H1 (cell line): ENCODE measurements around the gene ALPI. TPM values are rescaled to one million over a fixed set of nuclear protein-coding genes. Genes with fewer than 3 reads are reported as not detected.

ENCODE experiments used
- CTCF ChIA-PET: fragments of 300-600 bp; sonication (Branson Sonifier 250); formaldehyde crosslinking; loops from one replicate; lab custom pipeline; 2021; ENCODE audit not compliant: partially characterized antibody; lab: Charles Lee
- POLR2A ChIA-PET: fragments of 300-600 bp; sonication (Branson Sonifier 250); formaldehyde crosslinking; loops from one replicate; lab custom pipeline; 2021; ENCODE audit warnings: inconsistent platforms; ENCODE audit not compliant: partially characterized antibody; lab: Charles Lee
- DNase-seq, 2 experiments: peaks; one replicate each; pipeline versions ENCODE4 v3.0.0 to v3.0.0-alpha.2; 2010 to 2022; ENCODE audit warnings: low spot score in 2 of 2, low read depth in 1 of 2, mixed read lengths in 1 of 2
- FAIRE-seq: peaks from 2 replicates; lab custom pipeline; 2011; peaks lifted over from hg19 to GRCh38; lab: Jason Lieb, UNC
- H2AFZ ChIP-seq: 2 replicates; pipeline ENCODE4 v1.8.1; 2012; ENCODE audit warnings: low read length, inconsistent platforms
- H2AK5ac ChIP-seq: 2 replicates; pipeline ENCODE4 v1.6.1; 2013; ENCODE audit warnings: low read depth, low read length
- H2BK120ac ChIP-seq: replicated peaks from 2 replicates; pipeline ENCODE3; 2013; ENCODE audit warnings: low read depth, low read length, inconsistent platforms
- H2BK12ac ChIP-seq: 2 replicates; pipeline ENCODE4 v1.6.1; 2013; ENCODE audit warnings: low read depth, low read length
- H2BK15ac ChIP-seq: 2 replicates; pipeline ENCODE4 v1.6.1; 2013; ENCODE audit warnings: low read length
- H2BK20ac ChIP-seq: 2 replicates; pipeline ENCODE4 v1.6.1; 2013; ENCODE audit warnings: low read length
- H2BK5ac ChIP-seq: 2 replicates; pipeline ENCODE4 v1.6.1; 2013; ENCODE audit warnings: low read depth, low read length
- H3K14ac ChIP-seq: 2 replicates; pipeline ENCODE4 v1.6.1; 2013; ENCODE audit warnings: inconsistent platforms; ENCODE audit not compliant: insufficient read length
- H3K18ac ChIP-seq: 2 replicates; pipeline ENCODE4 v1.6.1; 2013; ENCODE audit warnings: low read length; ENCODE audit errors: extremely low read depth
- H3K23ac ChIP-seq: 2 replicates; pipeline ENCODE4 v1.6.1; 2013; ENCODE audit warnings: inconsistent platforms; ENCODE audit not compliant: insufficient read length
- H3K23me2 ChIP-seq: 2 replicates; pipeline ENCODE4 v1.6.1; 2013; ENCODE audit warnings: low read depth, low read length
- H3K27ac ChIP-seq: 2 replicates; pipeline ENCODE4 v1.6.1; 2011; ENCODE audit warnings: low read depth, low read length, inconsistent platforms
- H3K27me3 ChIP-seq, 4 experiments: replicated peaks in 1 of 4; 1 replicate in 1 of 4; 2 replicates in 3 of 4; pipeline versions ENCODE4 v1.6.1 to v1.8.1; 2011 to 2013; ENCODE audit warnings: low read length in 3 of 4, mild to moderate bottlenecking in 3 of 4, inconsistent platforms in 2 of 4, mixed read lengths in 2 of 4, moderate library complexity in 1 of 4; ENCODE audit not compliant: control insufficient read depth in 3 of 4, insufficient read depth in 3 of 4; ENCODE audit errors: extremely low read depth in 1 of 4
- H3K36me3 ChIP-seq, 4 experiments: 2 replicates each; pipeline versions ENCODE4 v1.6.1 to v1.8.1; 2011 to 2013; ENCODE audit warnings: mild to moderate bottlenecking in 4 of 4, low read length in 3 of 4, moderate library complexity in 2 of 4, control low read depth in 1 of 4, inconsistent platforms in 1 of 4; ENCODE audit not compliant: insufficient read depth in 4 of 4, control insufficient read depth in 2 of 4
- H3K4ac ChIP-seq: replicated peaks from 2 replicates; pipeline ENCODE3; 2013; ENCODE audit warnings: low read length, low read depth, mixed read lengths, inconsistent platforms; ENCODE audit not compliant: insufficient read length
- H3K4me1 ChIP-seq, 4 experiments: replicated peaks in 1 of 4; 1 replicate in 1 of 4; 2 replicates in 3 of 4; pipeline versions ENCODE4 v1.6.1 to v1.8.1; 2011 to 2013; ENCODE audit warnings: low read length in 3 of 4, inconsistent platforms in 2 of 4, mixed read lengths in 1 of 4; ENCODE audit not compliant: insufficient read depth in 4 of 4, control insufficient read depth in 3 of 4
- H3K4me2 ChIP-seq, 2 experiments: 2 replicates each; pipeline versions ENCODE4 v1.6.1 to v1.8.1; 2011 to 2013; ENCODE audit warnings: low read depth in 2 of 2, low read length in 2 of 2, control low read depth in 1 of 2, inconsistent platforms in 1 of 2, mild to moderate bottlenecking in 1 of 2; ENCODE audit not compliant: insufficient read depth in 1 of 2
- H3K4me3 ChIP-seq, 4 experiments: fragments of 200-600, 300-600 bp in 1 of 4; sonication (generic), shearing (Covaris generic), sonication (Bioruptor Twin) in 1 of 4; 2 replicates each; pipeline versions ENCODE4 v1.5.1 to v1.8.1; 2011 to 2016; ENCODE audit warnings: low read length in 4 of 4, low read depth in 3 of 4, control low read depth in 2 of 4, inconsistent platforms in 2 of 4, mild to moderate bottlenecking in 2 of 4, mixed read lengths in 1 of 4, moderate library complexity in 1 of 4; ENCODE audit not compliant: insufficient read depth in 2 of 4; ENCODE audit errors: extremely low read depth in 1 of 4
- H3K56ac ChIP-seq: replicated peaks from 2 replicates; pipeline ENCODE3; 2013; ENCODE audit warnings: low read depth, mild to moderate bottlenecking, mixed read lengths, low read length, inconsistent platforms; ENCODE audit not compliant: insufficient read length
- H3K79me1 ChIP-seq: 2 replicates; pipeline ENCODE4 v1.6.1; 2013; ENCODE audit warnings: low read depth, low read length, control low read depth
- H3K79me2 ChIP-seq, 2 experiments: 2 replicates each; pipeline versions ENCODE4 v1.6.1 to v1.8.1; 2012 to 2013; ENCODE audit warnings: low read length in 2 of 2, mild to moderate bottlenecking in 2 of 2, inconsistent platforms in 1 of 2; ENCODE audit not compliant: insufficient read depth in 2 of 2, control insufficient read depth in 1 of 2
- H3K9ac ChIP-seq, 4 experiments: replicated peaks in 1 of 4; 1 replicate in 1 of 4; 2 replicates in 3 of 4; pipeline versions ENCODE4 v1.6.1 to v1.8.1; 2011 to 2013; ENCODE audit warnings: low read depth in 3 of 4, low read length in 3 of 4, control low read depth in 2 of 4, mild to moderate bottlenecking in 2 of 4, moderate library complexity in 2 of 4, inconsistent platforms in 1 of 4; ENCODE audit errors: extremely low read depth in 1 of 4
- H3K9me3 ChIP-seq, 2 experiments: 2 replicates each; pipeline versions ENCODE4 v1.6.1 to v1.8.1; 2012 to 2013; ENCODE audit warnings: mild to moderate bottlenecking in 2 of 2, moderate library complexity in 2 of 2, control low read depth in 1 of 2, inconsistent platforms in 1 of 2, low read depth in 1 of 2, low read length in 1 of 2, mixed read lengths in 1 of 2; ENCODE audit not compliant: insufficient read depth in 2 of 2
- H4K20me1 ChIP-seq, 2 experiments: replicated peaks in 1 of 2; 2 replicates each; pipeline versions ENCODE3 to v1.8.1; 2011 to 2013; ENCODE audit warnings: inconsistent platforms in 2 of 2, low read length in 2 of 2, mild to moderate bottlenecking in 1 of 2; ENCODE audit not compliant: insufficient read depth in 2 of 2, control insufficient read depth in 1 of 2
- H4K5ac ChIP-seq: 2 replicates; pipeline ENCODE4 v1.6.1; 2013; ENCODE audit warnings: low read length, low read depth, mixed read lengths, inconsistent platforms; ENCODE audit not compliant: insufficient read length
- H4K8ac ChIP-seq: 2 replicates; pipeline ENCODE4 v1.8.0; 2013; ENCODE audit warnings: mild to moderate bottlenecking, moderate library complexity, low read length, inconsistent platforms; ENCODE audit not compliant: insufficient read depth; ENCODE audit errors: extremely low read depth
- H4K91ac ChIP-seq: replicated peaks from 2 replicates; pipeline ENCODE3; 2013; ENCODE audit warnings: low read length, mixed read lengths, inconsistent platforms; ENCODE audit not compliant: insufficient read length
- EZH2 ChIP-seq: fragments of 200-600 bp; sonication (generic); IDR thresholded peaks from 2 replicates; pipeline ENCODE4 v1.7.1; 2012; ENCODE audit warnings: low read depth, mild to moderate bottlenecking, moderate library complexity, low read length, inconsistent platforms; ENCODE audit not compliant: severe bottlenecking
- KDM4A ChIP-seq: IDR thresholded peaks from one replicate; pipeline ENCODE4 v1.7.1; 2012; ENCODE audit warnings: low read depth, mild to moderate bottlenecking, moderate library complexity, low read length, inconsistent platforms; ENCODE audit not compliant: severe bottlenecking
- RBBP5 ChIP-seq: IDR thresholded peaks from 2 replicates; pipeline ENCODE4 v1.7.1; 2012; ENCODE audit warnings: low read depth, mild to moderate bottlenecking, inconsistent platforms, low read length, moderate library complexity, borderline replicate concordance
- WGBS, 2 experiments: shearing (Covaris generic) in 1 of 2; methylation state at CpG; one replicate each; pipeline versions ENCODE4 v1.1.6 to v1.1.7; 2013 to 2015; ENCODE audit warnings: low lambda C conversion rate in 2 of 2, mixed read lengths in 2 of 2, inconsistent platforms in 1 of 2, low coverage in 1 of 2, missing lambda C conversion rate in 1 of 2; ENCODE audit not compliant: insufficient replicate concordance in 2 of 2, insufficient coverage in 1 of 2, insufficient read length in 1 of 2; ENCODE audit errors: extremely low coverage in 1 of 2, missing lambda C conversion rate in 1 of 2; 5-methylcytosine and 5-hydroxymethylcytosine counted together
- polyA plus RNA-seq, 7 experiments: library from polyadenylated mRNA; depleted of rRNA in 3 of 7; stranded (reverse) in 5 of 7; unstranded in 2 of 7; fragments of >200 nt in 5 of 7; fragments of 200-250 nt in 2 of 7; gene quantifications; 1 replicate in 5 of 7; 2 replicates in 1 of 7; 4 replicates in 1 of 7; pipeline versions ENCODE4 v1.2.1 to v1.2.3, GENCODE V29; 2011 to 2013; ENCODE audit warnings: missing spikeins in 2 of 7, mixed read lengths in 2 of 7
- total RNA-seq: library from RNA; stranded (reverse); fragmentation: NEBNext Ultra II Directional; extraction: Animal tissue kit (Norgen Biotek cat#: 25700); gene quantifications from 2 replicates; pipeline ENCODE4 v1.2.1, GENCODE V29; 2021

Gene ALPI
- total and polyA plus RNA-seq, 2 of the 8 experiments (the other 6 are each of a cell fraction or from before 2014, with no cell fraction given): not detected

- Histone ChIP-seq H3K4me2 (no peak overlapping the region), H2BK120ac (no peak overlapping the region), H3K9me3 (no peaks in the 10 kb centered on the region), H3K23ac (no peak overlapping the region), H2BK12ac (peak overlapping the region; percentile 87; the same call in 1 of the 2 replicates), H2AFZ (no peak overlapping the region), H3K23me2 (no peaks in the 10 kb centered on the region), H4K91ac (peak overlapping the region; percentile 81), H3K4ac (no peak overlapping the region), H3K9ac (no peak overlapping the region), H3K79me1 (no peaks in the 10 kb centered on the region), H3K27ac (no peak overlapping the region), H2BK15ac (peak overlapping the region; percentile 36; the same call in 1 of the 2 replicates), H4K20me1 (no peaks in the 10 kb centered on the region), H2BK20ac (peak overlapping the region; percentile 90; the same call in 1 of the 2 replicates), H3K4me3 (no peak overlapping the region)
- CTCF ChIA-PET: interaction anchor here (0.7 to 6.8 kb wide), 36 partner anchors 9 to 534 kb away, joined by 3 to 82 read pairs (median 5); partner anchors contain the start of gene PRSS56
- 95% methylated on average over 12 of the region's 12 CpGs; no CpG with 5 or more reads in 1 of the 2 experiments for WGBS, 2 experiments
- FAIRE-seq (no peak), DNase-seq (no peak)
- TF ChIP-seq KDM4A (no peak), EZH2 (no peak), RBBP5 (no peak)
- TF ChIP-seq, all 59 proteins: peak for 0
- Histone ChIP-seq H2AK5ac (no peak overlapping the region), H3K4me1 (peaks cover 0 to 11% (median 8%) of the 10 kb centered on the region in 4 experiments; a peak in 6 of 7 replicates), H3K14ac (no peak overlapping the region), H3K56ac (no peak overlapping the region), H3K18ac (no peak overlapping the region; the same call in 1 of the 2 replicates), H2BK5ac (peak overlapping the region; percentile 66; the same call in 1 of the 2 replicates), H4K5ac (no peak overlapping the region), H3K27me3 (peaks cover 0 to 2% (median 0%) of the 10 kb centered on the region in 4 experiments; a peak in 2 of 7 replicates), H3K79me2 (no peaks in the 10 kb centered on the region), H4K8ac (peak overlapping the region; percentile 89; the same call in 1 of the 2 replicates), H3K36me3 (no peaks in the 10 kb centered on the region)
- POLR2A ChIA-PET: interaction anchor here (0.6 to 1.8 kb wide), 8 partner anchors 10 to 61 kb away, joined by 3 to 11 read pairs (median 4); no protein-coding TSS in a partner anchor
These were observed 21.2 kb upstream of the ALPI start for GRCh38 chr2:232434563-232435374.
